PC-9 (cell line): Measurements from ENCODE around the gene COL5A1. TPM values are rescaled to one million over a fixed set of nuclear protein-coding genes. Genes with fewer than 3 reads are reported as not detected.

ENCODE experiments used
- BruUV-seq: library from RNA; stranded (reverse); fragments of 400-500 nt; replicated peaks from 2 replicates; lab custom pipeline; 2021; lab: Mats Ljungman, UMichigan
- CTCF ChIA-PET: fragments of 300-600 bp; sonication (Branson Sonifier 250); formaldehyde crosslinking; loops from one replicate; lab custom pipeline; 2022; ENCODE audit warnings: antibody characterized with exemption; lab: Charles Lee
- POLR2A ChIA-PET: fragments of 300-600 bp; sonication (Branson Sonifier 250); formaldehyde crosslinking; loops from one replicate; lab custom pipeline; 2022; ENCODE audit warnings: antibody characterized with exemption; ENCODE audit not compliant: unreplicated experiment; lab: Charles Lee
- DNase-seq, 2 experiments: peaks; one replicate each; pipeline versions ENCODE4 v3.0.0 to v3.0.0-alpha.2; 2015 to 2022; ENCODE audit warnings: mixed read lengths in 1 of 2
- H2AFZ ChIP-seq: fragments of 200-600 bp; sonication (generic); 2 replicates; pipeline ENCODE4 v1.8.1; 2017; ENCODE audit warnings: antibody characterized with exemption
- H3F3A ChIP-seq: fragments of 200-600 bp; sonication (generic); 2 replicates; pipeline ENCODE4 v1.8.1; 2017; ENCODE audit warnings: antibody characterized with exemption, mild to moderate bottlenecking, low read depth; ENCODE audit not compliant: insufficient read depth
- H3K27ac ChIP-seq: fragments of 200-600 bp; sonication (generic); 2 replicates; pipeline ENCODE4 v1.6.1; 2016; ENCODE audit warnings: mixed run types
- H3K27me3 ChIP-seq: fragments of 200-600 bp; sonication (generic); 2 replicates; pipeline ENCODE4 v1.6.1; 2016; ENCODE audit warnings: low read depth, mixed run types; ENCODE audit not compliant: insufficient read depth
- H3K36me3 ChIP-seq: fragments of 200-600 bp; sonication (generic); 2 replicates; pipeline ENCODE4 v1.6.1; 2016; ENCODE audit warnings: low read depth, mixed run types
- H3K4me1 ChIP-seq: fragments of 200-600 bp; sonication (generic); replicated peaks from 2 replicates; pipeline ENCODE4 v1.6.1; 2016; ENCODE audit warnings: mixed run types; ENCODE audit not compliant: insufficient read depth
- H3K4me2 ChIP-seq: fragments of 200-600 bp; sonication (generic); 2 replicates; pipeline ENCODE4 v1.6.1; 2017; ENCODE audit warnings: mixed run types
- H3K4me3 ChIP-seq: fragments of 200-600 bp; sonication (generic); 2 replicates; pipeline ENCODE4 v1.6.1; 2016; ENCODE audit warnings: mixed run types
- H3K79me2 ChIP-seq: fragments of 200-600 bp; sonication (generic); 2 replicates; pipeline ENCODE4 v1.6.1; 2017; ENCODE audit warnings: low read depth, mixed run types
- H3K9me2 ChIP-seq: fragments of 200-600 bp; sonication (generic); 2 replicates; pipeline ENCODE4 v1.8.1; 2017; ENCODE audit warnings: mild to moderate bottlenecking; ENCODE audit not compliant: insufficient read depth
- H3K9me3 ChIP-seq: fragments of 200-600 bp; sonication (generic); 2 replicates; pipeline ENCODE4 v1.8.1; 2016; ENCODE audit warnings: low read depth; ENCODE audit not compliant: insufficient read depth
- H4K20me1 ChIP-seq: fragments of 200-600 bp; sonication (generic); 2 replicates; pipeline ENCODE4 v1.8.1; 2017; ENCODE audit not compliant: insufficient read depth
- EZH2 ChIP-seq: fragments of 200-600 bp; sonication (generic); IDR thresholded peaks from 2 replicates; pipeline ENCODE4 v1.8.0; 2017; ENCODE audit warnings: antibody characterized with exemption, low read depth
- intact Hi-C: fragments of 100-400 bp; cut with micrococcal nuclease; formaldehyde crosslinking; loops from one replicate; pipeline ENCODE4 v1.10.0; 2022; ENCODE audit not compliant: unreplicated experiment
- total RNA-seq: library from RNA; stranded (reverse); gene quantifications from 2 replicates; pipeline ENCODE4 v1.2.3, GENCODE V29; 2021
- TF ChIP-seq, protein P1 (sequence below): fragments of 200-600 bp; sonication (generic); conservative IDR thresholded peaks from 2 replicates; pipeline ENCODE4 v1.6.1; 2017; ENCODE audit warnings: mixed run types, antibody characterized with exemption, mild to moderate bottlenecking, moderate library complexity

The COL5A1 gene
- total RNA-seq, 1 experiment from 2014 or later: 15.2 TPM

DNA sequence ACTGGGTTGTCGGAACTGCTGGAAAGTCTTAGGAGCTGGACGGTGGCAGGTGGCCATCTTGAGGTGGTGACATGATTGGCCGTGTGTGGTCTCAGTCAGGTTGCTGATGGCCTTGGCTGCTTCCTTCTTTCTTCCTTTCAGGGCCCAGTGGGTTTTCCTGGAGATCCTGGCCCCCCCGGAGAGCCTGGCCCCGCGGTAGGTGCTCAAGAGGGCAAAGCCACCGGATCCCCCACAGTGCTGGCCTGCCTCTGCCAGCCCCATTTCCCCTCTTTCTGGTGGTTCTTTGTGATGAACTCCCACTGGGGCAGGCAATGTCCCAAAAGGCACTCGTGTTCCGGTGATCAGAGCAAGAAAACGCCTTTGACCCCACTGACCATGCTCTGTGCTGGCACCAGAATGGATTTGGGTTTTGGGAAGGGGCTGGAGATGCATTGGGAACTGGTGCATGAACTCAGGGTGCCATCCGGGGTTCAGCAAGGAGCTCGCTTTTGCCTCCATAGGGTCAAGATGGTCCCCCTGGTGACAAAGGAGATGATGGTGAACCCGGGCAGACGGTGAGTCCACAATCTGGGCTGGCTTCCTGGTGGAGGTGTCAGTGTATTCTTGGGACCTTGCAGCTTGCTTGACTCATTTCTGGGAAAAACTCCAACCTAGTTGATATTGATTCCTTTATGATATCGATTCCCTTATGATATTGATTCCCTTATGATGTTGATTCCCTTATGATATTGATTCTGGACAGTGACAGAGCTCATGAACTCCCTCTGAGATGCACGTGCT is 174.0 kb downstream of the COL5A1 start:
- H2AFZ ChIP-seq: no peak overlapping the region
- no TSS peak for BruUV-seq
- H3K27me3 ChIP-seq: peaks cover 94% of the 10 kb centered on the region
- H3F3A ChIP-seq: no peaks in the 10 kb centered on the region
- H3K9me3 ChIP-seq: no peaks in the 10 kb centered on the region
- H3K36me3 ChIP-seq: no peaks in the 10 kb centered on the region
- intact Hi-C loops: no loop called here
- H3K4me1 ChIP-seq: no peaks in the 10 kb centered on the region
- ChIA-PET POLR2A (no interaction called here), CTCF (no interaction called here)
- H3K4me3 ChIP-seq: no peak overlapping the region
- no peak for DNase-seq
- H3K9me2 ChIP-seq: no peaks in the 10 kb centered on the region
- no peak overlapping the region for H3K27ac ChIP-seq
- no peak for TF ChIP-seq EZH2
- TF ChIP-seq, protein P1, sequence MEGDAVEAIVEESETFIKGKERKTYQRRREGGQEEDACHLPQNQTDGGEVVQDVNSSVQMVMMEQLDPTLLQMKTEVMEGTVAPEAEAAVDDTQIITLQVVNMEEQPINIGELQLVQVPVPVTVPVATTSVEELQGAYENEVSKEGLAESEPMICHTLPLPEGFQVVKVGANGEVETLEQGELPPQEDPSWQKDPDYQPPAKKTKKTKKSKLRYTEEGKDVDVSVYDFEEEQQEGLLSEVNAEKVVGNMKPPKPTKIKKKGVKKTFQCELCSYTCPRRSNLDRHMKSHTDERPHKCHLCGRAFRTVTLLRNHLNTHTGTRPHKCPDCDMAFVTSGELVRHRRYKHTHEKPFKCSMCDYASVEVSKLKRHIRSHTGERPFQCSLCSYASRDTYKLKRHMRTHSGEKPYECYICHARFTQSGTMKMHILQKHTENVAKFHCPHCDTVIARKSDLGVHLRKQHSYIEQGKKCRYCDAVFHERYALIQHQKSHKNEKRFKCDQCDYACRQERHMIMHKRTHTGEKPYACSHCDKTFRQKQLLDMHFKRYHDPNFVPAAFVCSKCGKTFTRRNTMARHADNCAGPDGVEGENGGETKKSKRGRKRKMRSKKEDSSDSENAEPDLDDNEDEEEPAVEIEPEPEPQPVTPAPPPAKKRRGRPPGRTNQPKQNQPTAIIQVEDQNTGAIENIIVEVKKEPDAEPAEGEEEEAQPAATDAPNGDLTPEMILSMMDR: no peak
- H3K79me2 ChIP-seq: no peaks in the 10 kb centered on the region
- no peaks in the 10 kb centered on the region for H4K20me1 ChIP-seq
- H3K4me2 ChIP-seq: no peak overlapping the region

DNA sequence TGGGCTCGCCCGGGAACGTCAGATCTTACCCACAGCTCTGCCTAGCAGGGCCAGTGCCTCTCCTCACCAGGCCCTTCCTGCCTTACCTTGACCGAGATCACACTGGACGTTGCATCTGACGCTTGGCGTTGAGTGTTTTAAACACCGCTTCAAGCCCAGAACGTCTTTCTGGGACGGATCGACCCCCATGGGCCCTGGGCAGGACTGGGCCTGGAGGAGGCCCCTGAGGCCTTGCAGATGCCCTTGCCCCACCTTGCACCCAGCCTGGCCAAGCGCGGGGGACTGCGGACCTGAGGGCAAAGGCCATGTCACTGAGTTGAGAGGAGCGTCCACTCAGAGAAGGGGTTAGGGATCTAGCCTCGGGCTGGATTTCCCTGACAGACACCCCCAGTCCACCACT is 174.7 kb downstream of the COL5A1 start:
- ChIA-PET CTCF (no interaction called here), POLR2A (no interaction called here)
- Histone ChIP-seq H3K4me3 (no peak overlapping the region), H3K9me3 (no peaks in the 10 kb centered on the region), H3K9me2 (no peaks in the 10 kb centered on the region), H3K27me3 (peaks cover 94% of the 10 kb centered on the region), H3K4me2 (no peak overlapping the region), H4K20me1 (no peaks in the 10 kb centered on the region), H3K36me3 (no peaks in the 10 kb centered on the region), H3K4me1 (no peaks in the 10 kb centered on the region), H3K27ac (no peak overlapping the region), H3K79me2 (no peaks in the 10 kb centered on the region), H3F3A (no peaks in the 10 kb centered on the region), H2AFZ (no peak overlapping the region)
- intact Hi-C loops: no loop called here
- no peak for DNase-seq
- no peak for TF ChIP-seq EZH2
- TF ChIP-seq, protein P1: no peak
- no TSS peak for BruUV-seq

DNA sequence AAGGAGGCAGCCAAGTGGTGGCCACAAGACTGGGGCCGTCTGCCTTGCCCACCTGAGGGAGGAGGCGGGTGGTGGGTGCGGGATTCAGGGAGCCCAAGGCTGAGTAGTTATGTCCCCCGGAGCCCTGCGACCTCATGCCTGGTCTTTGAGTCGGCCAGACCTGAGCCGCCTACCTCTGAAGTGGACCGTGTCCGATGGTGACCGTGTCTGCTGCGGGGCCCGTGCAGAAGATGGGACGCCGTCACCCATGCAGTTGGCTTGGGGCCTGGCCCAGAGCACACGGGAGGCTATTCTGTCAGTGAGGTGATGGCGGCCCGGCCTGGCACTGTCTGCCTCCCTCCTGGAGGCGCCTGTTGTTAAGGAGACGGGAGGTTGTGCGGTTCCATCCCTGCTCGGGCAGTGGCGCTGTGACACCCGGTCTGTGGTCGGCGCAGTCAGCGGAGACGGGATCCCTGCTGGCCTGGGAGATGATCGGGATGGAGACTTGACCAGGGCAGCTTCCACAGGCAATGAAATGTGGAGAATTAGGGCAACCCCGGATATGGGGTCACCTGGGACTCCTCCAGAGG is 176.5 kb downstream of the COL5A1 start:
- no peak for TF ChIP-seq EZH2
- TF ChIP-seq, protein P1: no peak
- no peak overlapping the region for H3K4me2 ChIP-seq
- H3K27me3 ChIP-seq: peaks cover 95% of the 10 kb centered on the region
- no TSS peak for BruUV-seq
- H3K79me2 ChIP-seq: no peaks in the 10 kb centered on the region
- H2AFZ ChIP-seq: no peak overlapping the region
- no peaks in the 10 kb centered on the region for H3K9me3 ChIP-seq
- H3K36me3 ChIP-seq: no peaks in the 10 kb centered on the region
- DNase-seq: no peak
- no peaks in the 10 kb centered on the region for H3K9me2 ChIP-seq
- no peak overlapping the region for H3K4me3 ChIP-seq
- no peaks in the 10 kb centered on the region for H3K4me1 ChIP-seq
- H4K20me1 ChIP-seq: no peaks in the 10 kb centered on the region
- ChIA-PET POLR2A (no interaction called here), CTCF (no interaction called here)
- intact Hi-C loops: no loop called here
- no peaks in the 10 kb centered on the region for H3F3A ChIP-seq
- H3K27ac ChIP-seq: no peak overlapping the region
